Activated naive CD4-positive, alpha-beta T cell treated with anti-CD3 and anti-CD28 coated beads, Interleukin-2, amount 50 U/mL, for 72 hours (primary cell): Measurements from ENCODE around the gene STS. TPM values are rescaled to one million over a fixed set of nuclear protein-coding genes. Genes with fewer than 3 reads are reported as not detected.

Experiments used
- total RNA-seq, 2 donors: library from RNA; stranded (reverse); gene quantifications; one replicate each; pipeline ENCODE4 v1.2.3, GENCODE V29; 2022

The STS gene
- total RNA-seq, 2 donors from 2014 or later, result 0.39 to 1.1 TPM

Other genes starting within 250 kb of the STS start
- gene PUDP, start 441 bp downstream of the STS start, total RNA-seq, result 10 to 100 TPM in 1 of 2 donors, 1 to 10 TPM in 1; 4.3 to 14.1 TPM